Motor neuron (in vitro differentiated cells): ENCODE measurements around the gene NUP62. TPM values are rescaled to one million over a fixed set of nuclear protein-coding genes. Genes with fewer than 3 reads are reported as not detected.
"Not testable (repeated sequence)": the region's sequence is repeated elsewhere in the genome, so short reads cannot be mapped to it uniquely, and the experiment has no call there.

Experiments
- ATAC-seq, 8 experiments: fragments of 200-7000 bp; cut with Tn5 transposase; replicated peaks in 6 of 8; 2 replicates each; pipeline ENCODE4 v1.8.0; 2021; ENCODE audit warnings: mild to moderate bottlenecking in 8 of 8, moderate library complexity in 8 of 8
- H3K27ac ChIP-seq, 2 donors: fragments of 250-450 bp; sonication (Bioruptor Pico); 2 replicates each; pipeline ENCODE4 v1.9.0; 2021; ENCODE audit warnings: antibody characterized with exemption in 2 of 2, mild to moderate bottlenecking in 2 of 2, moderate library complexity in 1 of 2
- H3K4me1 ChIP-seq, 2 donors: fragments of 250-450 bp; sonication (Bioruptor Pico); replicated peaks in 1 of 2; 2 replicates each; pipeline ENCODE4 v1.6.1; 2021; ENCODE audit warnings: antibody characterized with exemption in 2 of 2, mild to moderate bottlenecking in 2 of 2, moderate library complexity in 1 of 2
- H3K4me3 ChIP-seq, 5 donors: fragments of 250-450 bp; sonication (Bioruptor Pico); 2 replicates each; pipeline ENCODE4 v1.9.0; 2021; ENCODE audit warnings: antibody characterized with exemption in 5 of 5, mild to moderate bottlenecking in 5 of 5, moderate library complexity in 4 of 5
- WGBS, 10 experiments: fragments of 450-650 bp; shearing (Covaris generic); methylation state at CpG; one replicate each; pipeline ENCODE4 v1.0.0; 2022; 5-methylcytosine and 5-hydroxymethylcytosine counted together
- in situ Hi-C, 9 experiments: fragments of 400-800 bp; cut with MboI; loops; one replicate each; pipeline ENCODE4 v1.15.0; 2021; ENCODE audit warnings: low sequenced_read_pairs in 9 of 9, low pct_unique_long_range_greater_than_20kb in 2 of 9; ENCODE audit not compliant: unreplicated experiment in 9 of 9
- total RNA-seq, 8 experiments: library from RNA; unstranded; fragments of 300-600 nt; gene quantifications; 2 replicates each; pipeline versions ENCODE4 v1.2.3 to v1.2.4, GENCODE V29; 2022

The NUP62 gene
- total RNA-seq, 8 experiments from 2014 or later, result 26.2 to 67.4 (median 31.6) TPM

GRCh38 chr19:49958596-49958995, 29.3 kb upstream of the NUP62 start:
- ATAC-seq, in situ Hi-C loops, H3K4me3 ChIP-seq, H3K27ac ChIP-seq: not testable (repeated sequence)
- 0 to 61% methylated on average over 2 to 3 of the region's 13 CpGs; no CpG with 5 or more reads in 8 of the 10 experiments for WGBS, 10 experiments
- H3K4me1 ChIP-seq, result peaks cover 17% of the 10 kb centered on the region in 2 donors

GRCh38 chr19:49958144-49958543, 28.8 kb upstream of the NUP62 start:
- not testable (repeated sequence) for ATAC-seq

GRCh38 chr19:49957262-49957915, 28.1 kb upstream of the NUP62 start:
- no peak overlapping the region for H3K27ac ChIP-seq
- ATAC-seq, result no peak
- H3K4me1 ChIP-seq, result peaks cover 17 to 19% of the 10 kb centered on the region in 2 donors
- no peak overlapping the region for H3K4me3 ChIP-seq
- in situ Hi-C loops, result no loop called here
- WGBS, 10 experiments, result 0 to 98% (median 91%) methylated on average over 1 to 10 of the region's 10 CpGs; no CpG with 5 or more reads in 1 of the 10 experiments

More at GRCh38 chr19:49958144-49958543, 28.8 kb upstream of the NUP62 start:
- 0 to 67% (median 40%) methylated on average over 1 of the region's 9 CpGs; no CpG with 5 or more reads in 7 of the 10 experiments for WGBS, 10 experiments
- H3K4me3 ChIP-seq, H3K27ac ChIP-seq, in situ Hi-C loops: not testable (repeated sequence)
- H3K4me1 ChIP-seq, result peaks cover 17 to 19% of the 10 kb centered on the region in 2 donors

DNA sequence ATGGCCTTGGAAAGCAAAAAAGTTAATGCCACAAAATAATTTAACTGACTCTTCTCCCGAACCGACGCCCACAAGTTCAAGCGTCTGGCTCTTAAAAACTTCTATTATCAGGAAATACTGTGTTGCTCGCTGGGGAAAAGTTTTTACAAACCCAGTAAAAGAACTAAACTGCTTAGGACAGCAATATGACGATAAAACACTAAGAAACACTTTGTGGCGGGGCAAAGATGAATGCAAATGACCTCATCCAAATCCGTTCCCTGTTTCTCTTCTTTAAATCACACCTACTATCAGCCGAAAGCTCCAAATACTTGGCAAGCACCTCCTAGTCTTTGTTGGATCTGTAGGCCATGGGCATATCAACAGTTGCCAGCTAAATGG, 26.8 kb upstream of the NUP62 start:
- no peak overlapping the region for H3K4me3 ChIP-seq
- 48 to 100% (median 90%) methylated on average over 2 to 9 of the region's 9 CpGs; no CpG with 5 or more reads in 1 of the 10 experiments for WGBS, 10 experiments
- peaks cover 17 to 19% of the 10 kb centered on the region in 2 donors for H3K4me1 ChIP-seq
- ATAC-seq, result no peak
- in situ Hi-C loops, result no loop called here
- no peak overlapping the region for H3K27ac ChIP-seq

DNA sequence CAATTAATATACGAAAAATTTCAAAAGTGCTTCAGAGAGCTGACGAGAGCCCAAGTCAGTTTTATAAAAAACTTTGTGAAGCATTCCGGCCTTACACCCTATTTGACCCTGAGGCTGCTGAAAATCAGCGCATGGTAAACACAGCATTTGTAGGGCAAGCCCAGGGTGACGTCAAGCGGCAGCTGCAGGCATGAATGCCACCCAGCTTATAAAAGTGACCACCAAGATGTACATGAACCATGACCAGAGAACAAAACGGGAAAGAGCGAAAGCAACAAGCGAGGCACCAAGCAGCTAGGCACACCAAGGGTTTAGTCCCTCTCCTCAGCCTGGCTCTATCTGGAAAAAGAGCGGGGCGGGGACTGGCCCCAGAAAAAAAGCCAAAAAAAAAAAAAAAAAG, 25.6 kb upstream of the NUP62 start:
- peak in 6 of 8 experiments; percentile 16 to 51 (median 22) for ATAC-seq
- in situ Hi-C loops, result no loop called here
- H3K4me3 ChIP-seq, result no peak overlapping the region
- H3K4me1 ChIP-seq, result peaks cover 17 to 20% of the 10 kb centered on the region in 2 donors
- H3K27ac ChIP-seq, result no peak overlapping the region
- WGBS, 10 experiments, result 26 to 84% (median 68%) methylated on average over 2 to 11 of the region's 11 CpGs; no CpG with 5 or more reads in 1 of the 10 experiments

DNA sequence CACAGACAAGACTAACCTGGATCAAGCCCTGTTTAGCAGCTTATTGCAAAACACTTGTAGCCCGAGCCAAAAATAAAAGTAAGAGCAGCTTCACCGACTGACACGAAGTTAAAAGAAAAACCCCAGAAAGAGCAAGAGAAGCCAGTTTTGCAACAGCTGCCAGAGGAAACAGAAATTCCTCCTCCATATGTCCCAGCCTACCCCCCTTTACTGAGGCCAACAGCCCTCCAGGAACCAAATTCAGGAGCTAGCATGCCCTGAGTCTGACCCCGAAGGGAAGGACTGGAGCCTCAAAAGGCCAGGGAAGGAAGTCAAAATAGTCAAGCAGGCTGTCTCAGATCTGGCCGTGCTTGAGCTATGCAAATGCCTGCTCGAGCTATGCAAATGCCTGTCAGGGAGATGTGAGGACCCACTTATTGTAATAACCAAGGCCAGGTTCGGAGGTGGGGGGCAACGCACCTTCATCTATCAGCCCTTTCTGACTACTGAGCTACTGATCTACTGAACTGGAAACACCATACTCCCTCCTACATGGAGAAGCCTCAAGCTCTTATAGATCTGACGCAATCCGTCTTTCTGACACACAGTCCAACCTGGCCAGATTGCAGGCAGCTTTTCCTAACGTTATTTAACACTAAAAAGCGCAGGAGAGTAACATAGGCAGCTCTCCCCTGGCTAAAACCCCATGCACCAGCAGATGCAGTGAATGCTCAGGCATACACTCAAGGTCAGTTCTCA, 25.0 kb upstream of the NUP62 start:
- Histone ChIP-seq H3K4me1 (peaks cover 17 to 24% of the 10 kb centered on the region in 2 donors), H3K4me3 (no peak overlapping the region), H3K27ac (peak overlapping the region in 1 of 2 donors; percentile 70)
- in situ Hi-C loops, result no loop called here
- ATAC-seq, result peak; percentile 41 to 83 (median 79)
- WGBS, 10 experiments, result 4 to 53% (median 32%) methylated on average over 2 to 9 of the region's 12 CpGs

DNA sequence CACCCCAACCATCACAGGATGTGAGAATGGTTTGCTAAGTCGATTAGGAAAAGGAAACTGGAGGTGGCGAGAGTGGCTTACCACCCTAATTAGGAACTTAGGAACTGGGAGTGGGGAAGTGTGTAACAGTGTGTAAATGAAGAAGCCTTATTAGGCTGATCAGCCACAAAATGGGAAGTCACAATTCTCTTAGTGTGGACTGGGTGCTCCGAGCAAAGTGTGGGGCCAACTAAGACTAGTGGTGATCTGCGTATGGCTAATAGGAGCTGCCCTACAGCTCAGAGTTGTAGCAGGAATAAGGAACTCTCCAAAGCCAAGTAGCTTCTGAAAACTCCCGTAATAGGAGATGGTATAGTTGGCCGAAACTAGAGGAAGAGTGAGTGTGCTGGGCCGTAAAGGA, 24.1 kb upstream of the NUP62 start:
- peaks cover 17 to 24% of the 10 kb centered on the region in 2 donors for H3K4me1 ChIP-seq
- in situ Hi-C loops, result no loop called here
- H3K27ac ChIP-seq, result no peak overlapping the region
- ATAC-seq, result no peak
- WGBS, 10 experiments, result 14 to 81% (median 71%) methylated on average over 3 to 5 of the region's 7 CpGs; no CpG with 5 or more reads in 1 of the 10 experiments
- no peak overlapping the region for H3K4me3 ChIP-seq

DNA sequence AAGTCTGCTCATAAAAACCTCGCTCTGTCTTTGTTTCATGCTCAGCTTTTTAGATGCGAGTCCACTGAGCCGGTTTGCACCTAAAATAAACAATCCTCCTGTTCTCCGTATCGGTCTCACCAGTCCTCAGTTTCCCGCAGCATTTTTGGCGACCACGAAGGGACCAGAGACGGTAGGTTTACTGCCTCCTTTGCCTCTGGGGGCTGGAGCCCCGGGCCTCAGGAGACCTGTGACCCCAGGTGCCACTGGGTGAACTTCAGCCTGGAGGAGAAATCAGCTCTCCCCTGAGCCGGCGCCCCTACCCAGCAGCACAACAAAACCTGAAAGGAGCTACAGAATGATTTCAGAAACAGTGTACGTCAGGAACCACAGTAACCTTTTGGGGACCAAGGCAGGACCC, 23.6 kb upstream of the NUP62 start:
- in situ Hi-C loops, result no loop called here
- WGBS, 10 experiments, result 58 to 100% (median 79%) methylated on average over 1 to 12 of the region's 13 CpGs; no CpG with 5 or more reads in 1 of the 10 experiments
- H3K27ac ChIP-seq, result no peak overlapping the region
- peaks cover 17 to 24% of the 10 kb centered on the region in 2 donors for H3K4me1 ChIP-seq
- H3K4me3 ChIP-seq, result no peak overlapping the region
- ATAC-seq, result no peak

DNA sequence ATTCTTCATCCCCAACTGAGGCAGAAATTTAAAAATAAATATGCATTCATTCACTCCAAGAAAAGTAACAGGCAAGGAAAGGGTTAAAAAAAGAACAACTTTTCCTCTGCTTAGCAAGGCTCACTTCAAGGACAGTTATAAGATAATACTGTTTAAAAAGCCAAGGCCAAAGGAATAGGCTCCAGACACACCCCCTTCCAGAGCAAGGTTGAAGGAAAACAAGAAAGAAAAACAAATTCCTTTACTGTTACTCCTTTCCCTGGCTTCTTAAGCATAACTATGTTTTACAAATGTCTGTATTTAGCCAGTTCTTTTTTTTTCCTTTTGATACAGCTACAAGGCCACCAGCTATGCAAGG, 23.2 kb upstream of the NUP62 start:
- Histone ChIP-seq H3K4me1 (peaks cover 17 to 24% of the 10 kb centered on the region in 2 donors), H3K4me3 (no peak overlapping the region), H3K27ac (no peak overlapping the region)
- no peak for ATAC-seq
- in situ Hi-C loops, result no loop called here

DNA sequence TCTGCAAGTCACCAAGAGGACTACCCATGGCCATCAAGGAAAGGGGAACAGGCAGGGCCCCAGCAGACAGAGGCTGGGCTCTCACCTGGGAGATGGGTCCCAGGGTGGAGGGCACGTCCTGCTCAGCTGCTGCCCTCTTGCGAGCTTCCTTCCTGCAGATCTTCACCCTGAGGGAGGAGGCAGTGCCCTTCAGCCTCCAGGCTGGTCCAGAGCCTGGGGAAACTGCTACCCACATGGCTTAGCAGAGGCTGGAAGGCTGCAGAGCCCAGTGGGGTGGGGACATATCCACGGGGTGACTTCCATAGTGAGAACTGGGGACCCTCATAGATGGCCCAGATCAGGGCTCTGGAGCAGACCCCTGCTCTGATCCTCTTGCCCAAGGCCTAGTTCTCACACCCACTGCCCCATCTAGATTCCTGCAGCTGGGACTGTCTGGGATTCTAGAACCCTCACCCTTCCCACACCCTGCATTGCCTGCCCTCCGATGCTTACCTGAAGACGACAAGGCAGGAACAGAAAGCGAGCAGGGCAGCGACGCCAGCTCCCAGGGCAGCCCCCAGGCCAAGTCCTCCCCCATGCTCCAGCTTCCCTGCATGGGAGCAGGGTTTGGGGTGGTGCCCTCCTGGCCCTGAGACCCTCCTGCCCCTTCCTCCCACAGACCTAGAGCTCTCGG, 22.6 kb upstream of the NUP62 start:
- no peak overlapping the region for H3K4me3 ChIP-seq
- in situ Hi-C loops, result no loop called here
- 50 to 100% (median 84%) methylated on average over 1 to 6 of the region's 9 CpGs; no CpG with 5 or more reads in 2 of the 10 experiments for WGBS, 10 experiments
- H3K27ac ChIP-seq, result no peak overlapping the region
- peaks cover 17 to 24% of the 10 kb centered on the region in 2 donors for H3K4me1 ChIP-seq
- no peak for ATAC-seq

- Histone ChIP-seq H3K27ac (no peak overlapping the region), H3K4me1 (peaks cover 17 to 24% of the 10 kb centered on the region in 2 donors), H3K4me3 (no peak overlapping the region)
- 40 to 100% (median 83%) methylated on average over 1 to 5 of the region's 13 CpGs; no CpG with 5 or more reads in 3 of the 10 experiments for WGBS, 10 experiments
- no peak for ATAC-seq
- in situ Hi-C loops, result no loop called here
These were observed 21.7 kb upstream of the NUP62 start for GRCh38 chr19:49950956-49951526.

DNA sequence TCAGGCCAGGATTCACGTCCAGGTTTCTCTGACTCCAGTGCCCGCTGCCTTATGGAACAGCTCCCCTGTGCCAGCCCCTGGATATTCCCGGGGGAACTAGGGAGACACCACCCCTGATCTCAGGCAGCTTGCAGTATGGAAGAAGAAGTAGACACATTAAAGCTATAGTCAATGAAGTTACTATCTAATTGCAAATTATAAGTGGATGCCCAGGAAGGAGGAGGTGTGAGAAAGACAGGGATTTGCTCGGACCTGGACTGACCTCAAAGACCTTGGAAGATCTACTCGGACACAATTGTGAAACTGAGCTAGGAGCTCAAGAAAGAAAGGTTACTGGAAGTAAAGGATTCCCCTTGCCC, 21.3 kb upstream of the NUP62 start:
- no peak overlapping the region for H3K4me3 ChIP-seq
- in situ Hi-C loops, result no loop called here
- 0 to 100% (median 75%) methylated on average over 1 to 4 of the region's 5 CpGs; no CpG with 5 or more reads in 3 of the 10 experiments for whole genome bisulfite sequencing, 10 experiments
- no peak overlapping the region for H3K27ac ChIP-seq
- no peak for ATAC-seq
- peaks cover 17 to 24% of the 10 kb centered on the region in 2 donors for H3K4me1 ChIP-seq
